HuH-7 (cell line): ENCODE measurements around the gene TFCP2.

Source experiments
- DNase-seq: peaks from one replicate; pipeline ENCODE4 v3.0.0; 2011; ENCODE audit warnings: low spot score

TFCP2 gene

GRCh38 chr12:51150777-51151176 is 22.2 kb downstream of the TFCP2 start:
- no peak for DNase-seq

- DNase-seq = no peak
Measured at GRCh38 chr12:51147309-51147708, 25.6 kb downstream of the TFCP2 start.

GRCh38 chr12:51139292-51139844 is 33.6 kb downstream of the TFCP2 start:
- no peak for DNase-seq

- DNase-seq = no peak
Measured at GRCh38 chr12:51132693-51133092, 40.2 kb downstream of the TFCP2 start.

GRCh38 chr12:51131745-51132521 is 41.0 kb downstream of the TFCP2 start:
- DNase-seq = no peak

GRCh38 chr12:51128919-51129318 is 44.0 kb downstream of the TFCP2 start:
- no peak for DNase-seq

- DNase-seq = no peak
Measured at GRCh38 chr12:51127050-51127729, 45.7 kb downstream of the TFCP2 start.

GRCh38 chr12:51126297-51126696 is 46.6 kb downstream of the TFCP2 start:
- DNase-seq = no peak

GRCh38 chr12:51124504-51124903 is 48.4 kb downstream of the TFCP2 start:
- DNase-seq = no peak

GRCh38 chr12:51122844-51123243 is 50.1 kb downstream of the TFCP2 start:
- DNase-seq = no peak

- no peak for DNase-seq
Measured at GRCh38 chr12:51118706-51119105, 54.2 kb downstream of the TFCP2 start.

GRCh38 chr12:51115533-51115932 is 57.4 kb downstream of the TFCP2 start:
- DNase-seq = no peak

- no peak for DNase-seq
Measured at GRCh38 chr12:51108136-51108535, 64.8 kb downstream of the TFCP2 start.

GRCh38 chr12:51103977-51104376 is 69.0 kb downstream of the TFCP2 start:
- DNase-seq = no peak

GRCh38 chr12:51098611-51099010 is 74.3 kb downstream of the TFCP2 start:
- DNase-seq = no peak

GRCh38 chr12:51090705-51091229 is 82.2 kb downstream of the TFCP2 start:
- DNase-seq = no peak

- DNase-seq = no peak
Measured at GRCh38 chr12:51087818-51088217, 85.1 kb downstream of the TFCP2 start.

- DNase-seq = no peak
Measured at GRCh38 chr12:51086933-51087332, 86.0 kb downstream of the TFCP2 start.

- DNase-seq = no peak
Measured at GRCh38 chr12:51085757-51086156, 87.2 kb downstream of the TFCP2 start.

- DNase-seq = peak; percentile 98
Measured at GRCh38 chr12:51083126-51083833, 89.7 kb downstream of the TFCP2 start, which contains the start of gene CSRNP2. CSRNP2 (minus strand) TSS chr12:51083596; CDS start chr12:51076561, 7,035 bp downstream.

- peak; percentile 40 for DNase-seq
Measured at GRCh38 chr12:51082561-51083125, 90.3 kb downstream of the TFCP2 start.

- DNase-seq = no peak
Measured at GRCh38 chr12:51081421-51081820, 91.5 kb downstream of the TFCP2 start.
